Upper lobe of right lung (tissue), 1 donor: ENCODE results near the gene YTHDF1. TPM values are rescaled to one million over a fixed set of nuclear protein-coding genes. Genes with fewer than 3 reads are reported as not detected.

Experiments used
- ATAC-seq: fragments of 200-7000 bp; cut with Tn5 transposase; one replicate; pipeline ENCODE4 v1.9.1; 2020; ENCODE audit warnings: mild to moderate bottlenecking, moderate library complexity
- DNase-seq: peaks from one replicate; pipeline ENCODE4 v3.0.0-alpha.2; 2020
- H3K27ac ChIP-seq: fragments of 200-600 bp; one replicate; pipeline ENCODE4 v1.8.0; 2022
- H3K27me3 ChIP-seq: fragments of 200-600 bp; one replicate; pipeline ENCODE4 v1.8.0; 2022; ENCODE audit warnings: mild to moderate bottlenecking
- H3K36me3 ChIP-seq: fragments of 200-600 bp; one replicate; pipeline ENCODE4 v1.8.0; 2022
- H3K4me1 ChIP-seq: fragments of 200-600 bp; one replicate; pipeline ENCODE4 v1.8.0; 2022
- H3K4me3 ChIP-seq: fragments of 200-600 bp; one replicate; pipeline ENCODE4 v1.8.0; 2022; ENCODE audit warnings: mild to moderate bottlenecking
- H3K9me3 ChIP-seq: fragments of 200-600 bp; one replicate; pipeline ENCODE4 v1.8.0; 2022
- CTCF ChIP-seq: fragments of 200-600 bp; IDR thresholded peaks from one replicate; pipeline ENCODE4 v1.8.0; 2022; ENCODE audit warnings: antibody characterized with exemption
- intact Hi-C: fragments of 100-400 bp; cut with DNase I; formaldehyde crosslinking; loops from one replicate; pipeline ENCODE4 v1.11.0; 2022
- total RNA-seq: library from RNA; stranded (reverse); fragmentation: NEBNext Ultra II Directional; extraction: Animal tissue kit (Norgen Biotek cat#: 25700); gene quantifications from one replicate; pipeline ENCODE4 v1.2.1, GENCODE V29; 2021
- donor health status: DM: no; HTN: yes; CAD: no; lungs with severe emphysema.

The YTHDF1 gene
- total RNA-seq, 1 donor from 2014 or later, result 36.9 TPM

- DNase-seq, result no peak
- intact Hi-C loops, result no loop called here
- Histone ChIP-seq H3K9me3 (no peaks in the 10 kb centered on the region), H3K27me3 (no peaks in the 10 kb centered on the region), H3K36me3 (no peaks in the 10 kb centered on the region), H3K27ac (no peak overlapping the region), H3K4me3 (no peak overlapping the region), H3K4me1 (no peaks in the 10 kb centered on the region)
- ATAC-seq, result no peak
- no peak for TF ChIP-seq CTCF
Observed at GRCh38 chr20:63189322-63189642, 26.6 kb downstream of the YTHDF1 start.

DNA sequence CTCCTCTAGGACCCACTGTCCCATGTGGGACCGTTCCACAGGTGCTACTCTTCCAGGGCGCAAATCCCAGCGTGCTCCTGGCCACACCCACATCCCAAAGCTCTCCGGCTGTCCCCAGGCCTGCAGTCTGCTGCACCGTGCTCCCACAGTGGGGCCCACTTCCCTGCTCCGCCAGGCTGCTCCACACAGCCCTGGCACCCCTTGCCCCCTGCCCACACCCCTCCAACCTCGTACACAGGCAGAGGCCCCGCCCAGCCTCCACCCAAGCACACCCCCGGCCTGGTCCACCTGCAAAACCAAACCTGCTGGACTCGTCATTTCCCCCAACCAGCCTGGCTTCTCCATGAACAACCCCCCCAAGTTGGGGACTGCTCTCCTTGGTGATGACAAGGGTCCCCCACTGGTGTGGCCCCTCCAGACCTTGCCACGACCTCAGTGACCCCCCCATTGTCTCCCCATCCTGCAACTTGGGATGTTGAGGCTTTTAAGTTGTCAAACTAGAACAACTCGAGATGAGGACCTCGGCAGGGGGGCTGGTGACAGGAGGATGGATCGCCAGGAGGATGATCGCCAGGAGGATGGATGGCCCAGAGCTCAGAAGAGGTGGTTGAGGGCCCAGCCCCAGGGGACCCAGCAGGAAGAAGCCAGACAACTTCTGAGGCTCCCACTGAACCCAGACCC lies 27.1 kb downstream of the YTHDF1 start:
- ATAC-seq (no peak), DNase-seq (no peak)
- no peak overlapping the region for H3K27ac ChIP-seq
- no peaks in the 10 kb centered on the region for H3K4me1 ChIP-seq
- intact Hi-C loops, result no loop called here
- H3K9me3 ChIP-seq, result no peaks in the 10 kb centered on the region
- H3K36me3 ChIP-seq, result no peaks in the 10 kb centered on the region
- H3K4me3 ChIP-seq, result no peak overlapping the region
- TF ChIP-seq CTCF, result no peak
- no peaks in the 10 kb centered on the region for H3K27me3 ChIP-seq

GRCh38 chr20:63188159-63188442 lies 27.8 kb downstream of the YTHDF1 start:
- TF ChIP-seq CTCF, result no peak
- Histone ChIP-seq H3K4me3 (no peak overlapping the region), H3K9me3 (no peaks in the 10 kb centered on the region), H3K4me1 (no peaks in the 10 kb centered on the region), H3K36me3 (no peaks in the 10 kb centered on the region), H3K27ac (no peak overlapping the region), H3K27me3 (peaks cover 5% of the 10 kb centered on the region)
- intact Hi-C loops, result no loop called here
- DNase-seq (no peak), ATAC-seq (no peak)

DNA sequence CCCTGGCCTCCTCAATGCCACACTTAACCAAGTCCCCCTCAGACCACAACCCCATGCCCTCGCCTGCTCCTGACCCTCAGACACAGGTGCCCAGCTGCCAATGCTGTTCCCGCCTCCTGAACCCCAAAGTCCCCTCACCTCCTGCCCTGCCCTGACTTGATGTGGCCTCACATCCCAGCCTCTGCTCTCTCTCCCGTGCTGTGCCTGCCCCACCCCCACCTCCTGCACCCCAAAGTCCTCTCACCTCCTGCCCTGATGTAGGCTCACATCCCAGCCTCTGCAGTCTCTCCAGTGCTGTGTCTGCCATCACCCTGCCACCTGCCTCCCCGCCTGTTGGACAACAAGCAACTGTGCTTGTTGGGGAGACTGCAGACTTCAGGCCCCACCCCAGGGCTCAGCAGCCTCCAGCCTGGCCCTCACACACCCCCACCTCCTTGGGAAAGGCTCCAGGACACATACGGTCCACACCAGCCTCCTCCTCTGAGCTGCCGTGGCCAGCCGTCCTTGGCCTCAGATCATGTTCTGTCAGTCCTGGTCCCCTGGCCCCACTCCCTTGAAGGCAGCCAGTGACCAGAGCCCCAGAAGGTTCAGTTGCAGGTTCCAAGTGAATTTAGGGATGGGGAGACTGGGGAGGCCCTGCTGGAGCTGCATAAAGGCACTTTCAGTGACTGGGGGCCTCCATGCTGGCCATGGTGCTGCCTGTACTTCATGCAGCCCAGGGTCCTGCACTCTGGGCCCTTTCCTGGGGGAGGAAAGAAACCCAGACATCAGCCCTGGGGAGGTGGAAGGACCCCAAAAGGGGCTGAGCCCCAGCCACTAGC lies 28.4 kb downstream of the YTHDF1 start:
- Histone ChIP-seq H3K9me3 (no peaks in the 10 kb centered on the region), H3K4me1 (no peaks in the 10 kb centered on the region), H3K27me3 (peaks cover 5% of the 10 kb centered on the region), H3K4me3 (no peak overlapping the region), H3K36me3 (no peaks in the 10 kb centered on the region), H3K27ac (no peak overlapping the region)
- TF ChIP-seq CTCF, result no peak
- intact Hi-C loops, result no loop called here
- no peak for ATAC-seq
- no peak for DNase-seq

GRCh38 chr20:63186528-63187316 lies 29.2 kb downstream of the YTHDF1 start:
- H3K36me3 ChIP-seq, result no peaks in the 10 kb centered on the region
- no peak overlapping the region for H3K4me3 ChIP-seq
- intact Hi-C loops, result no loop called here
- DNase-seq (no peak), ATAC-seq (no peak)
- no peak overlapping the region for H3K27ac ChIP-seq
- H3K27me3 ChIP-seq, result peaks cover 6% of the 10 kb centered on the region
- no peak for TF ChIP-seq CTCF
- no peaks in the 10 kb centered on the region for H3K4me1 ChIP-seq
- H3K9me3 ChIP-seq, result no peaks in the 10 kb centered on the region
